Activated T-cell treated with anti-CD3 and anti-CD28 coated beads for 4 hours (primary cell): ENCODE results near the gene CCDC170.
"Not testable (repeated sequence)": the region's sequence is repeated elsewhere in the genome, so short reads cannot be mapped to it uniquely, and the experiment has no call there.

ENCODE experiments used
- DNase-seq: peaks from one replicate; pipeline ENCODE4 v3.0.0-alpha.2; 2020

Gene CCDC170, protein sequence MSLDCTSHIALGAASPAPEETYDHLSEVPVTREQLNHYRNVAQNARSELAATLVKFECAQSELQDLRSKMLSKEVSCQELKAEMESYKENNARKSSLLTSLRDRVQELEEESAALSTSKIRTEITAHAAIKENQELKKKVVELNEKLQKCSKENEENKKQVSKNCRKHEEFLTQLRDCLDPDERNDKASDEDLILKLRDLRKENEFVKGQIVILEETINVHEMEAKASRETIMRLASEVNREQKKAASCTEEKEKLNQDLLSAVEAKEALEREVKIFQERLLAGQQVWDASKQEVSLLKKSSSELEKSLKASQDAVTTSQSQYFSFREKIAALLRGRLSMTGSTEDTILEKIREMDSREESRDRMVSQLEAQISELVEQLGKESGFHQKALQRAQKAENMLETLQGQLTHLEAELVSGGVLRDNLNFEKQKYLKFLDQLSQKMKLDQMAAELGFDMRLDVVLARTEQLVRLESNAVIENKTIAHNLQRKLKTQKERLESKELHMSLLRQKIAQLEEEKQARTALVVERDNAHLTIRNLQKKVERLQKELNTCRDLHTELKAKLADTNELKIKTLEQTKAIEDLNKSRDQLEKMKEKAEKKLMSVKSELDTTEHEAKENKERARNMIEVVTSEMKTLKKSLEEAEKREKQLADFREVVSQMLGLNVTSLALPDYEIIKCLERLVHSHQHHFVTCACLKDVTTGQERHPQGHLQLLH

GRCh38 chr6:151493804-151494234 lies at the start of gene CCDC170:
TSS of gene CCDC170 (plus strand) at chr6:151494017. CDS start at chr6:151494129, 112 bp downstream.
- no peak for DNase-seq

DNA sequence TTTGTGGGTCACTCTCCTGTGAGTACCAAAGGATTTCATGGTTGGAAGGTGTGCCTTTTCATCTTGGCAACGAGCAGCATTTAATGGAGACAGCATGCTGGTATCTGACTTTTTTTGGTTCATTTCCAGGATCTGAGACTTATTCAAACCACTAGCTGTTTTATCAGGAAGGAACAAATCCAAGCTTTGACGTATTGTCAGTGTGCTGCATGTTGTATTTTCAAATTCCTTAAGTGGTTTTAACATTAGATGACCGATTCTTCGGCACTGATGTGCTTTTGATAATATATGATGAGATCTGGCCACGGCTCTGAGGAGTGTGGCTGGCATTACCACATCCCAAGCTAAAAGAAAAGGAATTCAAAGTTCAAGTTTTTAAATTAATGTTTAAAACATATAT lies 48.3 kb upstream of the CCDC170 start:
- no peak for DNase-seq

DNA sequence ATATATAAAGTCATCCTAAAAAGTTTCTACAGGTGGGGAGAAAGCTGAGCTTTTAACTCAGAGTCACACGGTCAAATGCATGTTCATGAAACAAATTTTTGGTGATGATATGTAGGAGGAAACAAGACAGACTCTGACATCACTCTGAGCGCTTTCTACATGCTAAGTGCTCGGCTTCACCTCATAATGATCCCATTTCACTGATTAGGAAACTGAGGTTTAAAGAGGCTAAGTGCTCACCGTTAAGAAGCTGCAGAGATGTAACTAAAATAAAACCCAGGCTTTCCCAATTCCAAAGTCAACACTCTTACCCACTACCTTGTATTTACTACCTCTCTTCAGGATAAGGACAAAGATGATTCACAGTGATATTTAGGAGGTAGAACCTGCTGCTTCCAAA lies 46.6 kb upstream of the CCDC170 start:
- DNase-seq: no peak

GRCh38 chr6:151448623-151449022 lies 45.2 kb upstream of the CCDC170 start:
- no peak for DNase-seq

DNA sequence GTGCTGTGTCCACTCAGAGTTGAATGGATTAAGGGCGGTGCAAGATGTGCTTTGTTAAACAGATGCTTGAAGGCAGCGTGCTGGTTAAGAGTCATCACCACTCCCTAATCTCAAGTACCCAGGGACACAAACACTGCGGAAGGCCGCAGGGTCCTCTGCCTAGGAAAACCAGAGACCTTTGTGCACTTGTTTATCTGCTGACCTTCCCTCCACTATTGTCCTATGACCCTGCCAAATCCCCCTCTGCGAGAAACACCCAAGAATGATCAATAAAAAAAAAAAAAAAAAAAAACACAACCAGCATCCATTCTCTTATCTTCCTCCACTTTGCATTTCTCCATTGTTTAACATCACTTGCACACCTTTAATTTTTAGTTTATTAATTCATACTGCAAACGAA lies 42.9 kb upstream of the CCDC170 start:
- not testable (repeated sequence) for DNase-seq

DNA sequence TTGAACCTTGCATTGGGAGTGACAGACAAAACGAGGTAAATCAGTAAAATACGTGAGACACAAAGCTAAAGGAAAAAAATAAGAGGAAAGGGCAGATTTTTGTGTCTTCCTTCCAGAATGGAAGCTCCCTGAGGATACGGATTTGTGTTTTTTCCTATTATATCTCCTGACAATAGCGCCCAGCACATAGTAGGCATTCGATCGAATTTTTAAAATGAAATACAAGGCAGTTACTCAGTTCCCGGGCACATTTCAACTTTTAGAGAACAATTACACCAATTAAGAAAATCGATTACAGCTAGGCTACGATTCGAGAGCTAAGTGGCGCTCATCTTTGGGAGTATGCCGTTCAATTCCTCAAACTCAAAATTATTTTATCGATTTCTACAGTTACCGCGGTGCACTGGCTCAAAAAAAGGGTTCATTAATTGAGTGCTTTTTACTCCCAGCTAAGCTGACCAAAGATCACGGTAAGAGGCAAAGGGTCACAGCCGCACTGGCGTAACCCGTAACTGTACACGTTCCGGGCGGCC lies 42.3 kb upstream of the CCDC170 start:
- DNase-seq: no peak

GRCh38 chr6:151451950-151452749 lies 41.7 kb upstream of the CCDC170 start, which contains the start of gene RMND1:
TSS of gene RMND1 (minus strand) at chr6:151452126. CDS start at chr6:151445811, 6,315 bp downstream.
- DNase-seq: peak; percentile 98

GRCh38 chr6:151452750-151453427 lies 40.9 kb upstream of the CCDC170 start:
- DNase-seq: no peak

DNA sequence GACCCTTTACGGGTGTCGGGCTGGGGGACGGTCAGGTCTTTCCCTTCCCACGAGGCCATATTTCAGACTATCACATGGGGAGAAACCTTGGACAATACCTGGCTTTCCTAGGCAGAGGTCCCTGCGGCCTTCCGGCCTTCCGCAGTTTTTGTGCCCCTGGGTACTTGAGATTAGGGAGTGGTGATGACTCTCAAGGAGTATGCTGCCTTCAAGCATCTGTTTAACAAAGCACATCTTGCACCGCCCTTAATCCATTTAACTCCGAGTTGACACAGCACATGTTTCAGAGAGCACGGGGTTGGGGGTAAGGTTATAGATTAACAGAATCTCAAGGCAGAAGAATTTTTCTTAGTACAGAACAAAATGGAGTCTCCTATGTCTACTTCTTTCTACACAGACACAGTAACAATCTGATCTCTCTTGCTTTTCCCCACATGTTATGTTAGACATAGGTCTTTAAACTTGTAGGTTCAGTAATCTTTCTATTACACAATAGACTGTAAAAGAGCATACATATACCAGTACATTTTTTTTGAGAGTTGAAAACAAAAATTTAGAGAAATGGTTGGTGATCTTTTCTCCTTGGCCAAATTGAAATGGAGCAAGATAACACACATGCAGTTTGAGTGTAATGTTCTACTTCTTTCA lies 37.9 kb upstream of the CCDC170 start:
- not testable (repeated sequence) for DNase-seq

DNA sequence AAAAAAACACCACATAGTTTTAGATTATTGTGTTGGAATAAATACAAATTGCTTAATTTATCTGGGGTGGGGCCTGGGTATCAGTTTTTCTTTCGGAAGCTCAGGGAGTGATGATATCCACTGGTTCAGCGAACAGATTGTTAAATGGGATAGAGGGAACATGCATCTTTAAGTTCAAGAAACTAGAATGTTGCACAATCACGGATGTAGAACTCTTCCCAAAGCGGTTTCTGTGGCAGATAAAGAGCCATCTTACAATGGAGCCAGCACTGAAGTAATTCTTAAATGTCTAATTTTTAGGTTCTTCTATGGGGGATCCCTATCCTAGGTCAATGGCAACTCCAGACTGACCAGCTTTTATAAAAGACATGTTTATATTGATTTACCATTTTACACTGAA lies 32.1 kb upstream of the CCDC170 start:
- no peak for DNase-seq

DNA sequence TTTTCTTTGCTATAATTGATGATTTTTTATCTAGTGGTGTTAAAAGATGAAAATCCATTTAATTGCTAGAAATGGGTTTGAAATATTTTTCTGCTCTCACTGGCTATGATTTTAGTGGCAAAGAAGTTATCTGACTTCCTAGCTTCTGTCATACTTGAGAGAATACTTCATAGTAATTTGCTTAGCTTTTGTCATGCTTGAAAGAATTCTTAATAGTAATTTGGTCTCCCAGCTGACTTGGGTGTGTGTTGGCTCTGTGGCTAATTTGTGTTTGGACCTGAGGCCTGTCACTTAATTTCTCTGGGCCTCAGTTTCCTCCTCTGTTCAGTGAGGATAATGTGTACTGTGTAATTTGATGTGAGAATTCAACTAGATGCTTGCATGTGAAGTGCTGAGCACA lies 29.1 kb upstream of the CCDC170 start:
- DNase-seq: no peak

- peak; percentile 41 for DNase-seq
These were observed 17.9 kb upstream of the CCDC170 start for GRCh38 chr6:151475653-151476523.

DNA sequence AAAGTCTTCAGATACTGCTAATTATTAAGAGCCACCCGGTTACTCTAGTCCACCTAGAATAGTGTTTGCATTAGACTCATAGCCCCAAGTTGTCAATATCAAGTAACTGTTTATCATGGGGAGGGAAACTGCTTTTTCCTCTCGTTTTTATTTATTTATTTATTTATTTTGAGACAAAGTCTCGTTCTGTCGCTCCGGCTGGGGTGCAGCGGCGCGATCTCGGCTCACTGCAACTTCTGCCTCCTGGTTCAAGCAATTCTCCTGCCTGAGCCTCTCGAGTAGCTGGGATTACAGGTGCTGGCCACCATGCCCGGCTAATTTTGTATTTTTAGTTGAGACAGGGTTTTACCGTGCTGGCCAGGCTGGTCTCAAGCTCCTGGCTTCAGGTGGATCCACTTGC lies 16.1 kb upstream of the CCDC170 start:
- DNase-seq: no peak

DNA sequence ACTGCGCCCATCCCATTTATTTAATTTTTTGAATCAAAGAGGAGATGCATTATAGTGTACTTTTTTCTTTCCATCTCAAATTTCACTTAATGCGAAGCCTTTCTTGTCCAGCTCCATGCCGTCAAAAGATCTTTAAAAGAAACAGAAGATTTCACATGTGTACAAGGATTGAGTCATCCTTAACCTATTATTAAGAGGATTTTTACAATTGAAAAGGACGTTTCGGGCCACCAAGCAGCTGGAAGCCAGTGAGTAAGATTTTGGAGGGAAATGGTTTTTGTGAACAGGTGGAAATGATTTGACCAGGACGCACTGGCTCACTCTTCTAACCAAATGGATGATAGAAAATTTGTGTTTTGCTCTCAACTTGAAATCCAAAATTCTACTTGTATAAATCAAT lies 15.1 kb upstream of the CCDC170 start:
- DNase-seq: no peak

DNA sequence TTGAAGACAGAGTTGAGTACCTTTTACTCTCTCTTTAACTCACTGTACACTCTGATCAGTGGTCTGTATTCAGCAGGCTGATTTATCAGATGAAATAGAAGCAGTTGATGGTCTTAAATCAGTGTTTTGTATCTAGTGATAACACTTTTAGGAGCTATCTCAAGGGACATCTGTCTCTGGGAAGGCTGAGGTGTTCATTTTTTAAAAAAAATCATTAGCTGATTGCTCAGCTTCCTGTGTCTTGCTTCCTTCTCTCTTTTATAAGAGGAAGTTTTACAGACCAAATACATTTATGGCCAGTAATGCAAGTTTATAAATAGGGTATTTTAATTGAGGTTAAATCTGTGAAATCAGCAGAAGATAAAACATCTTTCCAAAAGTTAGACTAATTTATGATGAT lies 12.0 kb upstream of the CCDC170 start:
- DNase-seq: no peak

GRCh38 chr6:151482290-151482689 lies 11.5 kb upstream of the CCDC170 start:
- no peak for DNase-seq

- no peak for DNase-seq
These were observed 9.8 kb upstream of the CCDC170 start for GRCh38 chr6:151483994-151484393.

GRCh38 chr6:151488226-151488625 lies 5.6 kb upstream of the CCDC170 start:
- DNase-seq: no peak

GRCh38 chr6:151490996-151491395 lies 2.8 kb upstream of the CCDC170 start:
- DNase-seq: no peak

GRCh38 chr6:151493161-151493803 lies 535 bp upstream of the CCDC170 start:
- no peak for DNase-seq
